HepG2 (cell line): ENCODE data around the gene ENTREP3. TPM values are rescaled to one million over a fixed set of nuclear protein-coding genes. Genes with fewer than 3 reads are reported as not detected.

Source experiments
- ASH2L ChIP-seq: fragments of 300-600, 200-600 bp; sonication (generic); IDR thresholded peaks from 2 replicates; pipeline ENCODE4 v1.7.0; 2017; ENCODE audit warnings: low read depth, mild to moderate bottlenecking, moderate library complexity, mixed read lengths, low read length; ENCODE audit not compliant: insufficient read length
- ATF2 ChIP-seq: sonication (generic); formaldehyde crosslinking; IDR thresholded peaks from 2 replicates; pipeline ENCODE4 v1.4.0; 2020; ENCODE audit warnings: missing genetic modification reagents
- BRF2 ChIP-seq: sonication (generic); formaldehyde crosslinking; IDR thresholded peaks from 2 replicates; pipeline ENCODE4 v1.8.1; 2022; ENCODE audit warnings: mild to moderate bottlenecking, missing genetic modification reagents
- CCAR2 ChIP-seq: fragments of 200-400 bp; formaldehyde crosslinking; optimal IDR thresholded peaks from 2 replicates; pipeline ENCODE3; 2018; ENCODE audit warnings: low read depth, mild to moderate bottlenecking, low read length, moderate library complexity
- FLYWCH1 ChIP-seq: sonication (generic); formaldehyde crosslinking; IDR thresholded peaks from 2 replicates; pipeline ENCODE4 v1.8.1; 2023; ENCODE audit warnings: mild to moderate bottlenecking, missing genetic modification reagents
- FOXJ3 ChIP-seq: sonication (generic); formaldehyde crosslinking; IDR thresholded peaks from 2 replicates; pipeline ENCODE4 v1.4.0; 2020; ENCODE audit warnings: missing genetic modification reagents, mild to moderate bottlenecking, borderline replicate concordance
- GZF1 ChIP-seq: sonication (generic); formaldehyde crosslinking; IDR thresholded peaks from 2 replicates; pipeline ENCODE4 v1.5.1; 2020; ENCODE audit warnings: mild to moderate bottlenecking, missing genetic modification reagents
- IRF9 ChIP-seq: sonication (generic); formaldehyde crosslinking; IDR thresholded peaks from 2 replicates; pipeline ENCODE4 v1.8.0; 2022; ENCODE audit warnings: missing genetic modification reagents, mild to moderate bottlenecking, borderline replicate concordance
- KDM1A ChIP-seq: IDR thresholded peaks from 2 replicates; pipeline ENCODE4 v1.6.1; 2016; ENCODE audit warnings: missing compliant biosample characterization
- MNT ChIP-seq: fragments of 450-650 bp; IDR thresholded peaks from 2 replicates; pipeline ENCODE4 v1.6.1; 2016
- PHF21A ChIP-seq: sonication (generic); formaldehyde crosslinking; IDR thresholded peaks from 2 replicates; pipeline ENCODE4 v1.5.0; 2020; ENCODE audit warnings: mild to moderate bottlenecking, missing genetic modification reagents
- PHF5A ChIP-seq: IDR thresholded peaks from one replicate; pipeline ENCODE4 v1.6.1; 2018; ENCODE audit warnings: low read depth, missing genetic modification reagents; ENCODE audit not compliant: unreplicated experiment
- RAD21 ChIP-seq: fragments of 450-650 bp; formaldehyde crosslinking; IDR thresholded peaks from 2 replicates; pipeline ENCODE4 v1.5.0; 2020; ENCODE audit warnings: mild to moderate bottlenecking
- SMAD1 ChIP-seq: sonication (generic); formaldehyde crosslinking; IDR thresholded peaks from 2 replicates; pipeline ENCODE4 v1.4.0; 2020; ENCODE audit warnings: missing genetic modification reagents, low read depth, mild to moderate bottlenecking, borderline replicate concordance
- TMF1 ChIP-seq: sonication (generic); formaldehyde crosslinking; IDR thresholded peaks from 2 replicates; pipeline ENCODE4 v1.8.1; 2022; ENCODE audit warnings: low read depth, missing genetic modification reagents
- ZBTB14 ChIP-seq: sonication (generic); formaldehyde crosslinking; IDR thresholded peaks from 2 replicates; pipeline ENCODE4 v1.4.0; 2020; ENCODE audit warnings: missing genetic modification reagents
- ZBTB20 ChIP-seq: sonication (generic); formaldehyde crosslinking; IDR thresholded peaks from 2 replicates; pipeline ENCODE4 v1.8.1; 2023; ENCODE audit warnings: missing genetic modification reagents, low read depth, mild to moderate bottlenecking, borderline replicate concordance
- ZNF775 ChIP-seq: sonication (generic); formaldehyde crosslinking; IDR thresholded peaks from 2 replicates; pipeline ENCODE4 v1.4.0; 2020; ENCODE audit warnings: missing genetic modification reagents, mild to moderate bottlenecking, moderate library complexity, borderline replicate concordance
- ZNF792 ChIP-seq: IDR thresholded peaks from 2 replicates; pipeline ENCODE4 v1.6.1; 2016
- ZSCAN21 ChIP-seq: sonication (generic); formaldehyde crosslinking; IDR thresholded peaks from 2 replicates; pipeline ENCODE4 v1.8.0; 2022; ENCODE audit warnings: mild to moderate bottlenecking, missing genetic modification reagents, moderate library complexity, borderline replicate concordance
- polyA plus RNA-seq, 8 experiments: library from polyadenylated mRNA; depleted of rRNA in 3 of 8; stranded (reverse) in 7 of 8; unstranded in 1 of 8; fragments of >200 nt; fragmentation: Illumina TruSeq in 4 of 8; extraction: Trizol in 4 of 8; gene quantifications; 2 replicates each; pipeline versions ENCODE4 v1.2.1 to v1.2.3, GENCODE V29; 2011 to 2016; ENCODE audit warnings: low read depth in 4 of 8, missing spikeins in 1 of 8, mixed read lengths in 1 of 8; ENCODE audit not compliant: insufficient read depth in 1 of 8
- total RNA-seq, 5 experiments: library from RNA; depleted of rRNA; stranded (reverse); fragments of >200 nt; fragmentation: Illumina TruSeq; extraction: Trizol; gene quantifications; 2 replicates each; pipeline ENCODE4 v1.2.3, GENCODE V29; 2016; ENCODE audit warnings: low read depth in 1 of 5

The ENTREP3 gene
- total and polyA plus RNA-seq, 2 of the 13 experiments (the other 11 are each of a cell fraction or from before 2014, with no cell fraction given) = 4.1 to 9.9 TPM

- TF ChIP-seq MNT = peak; percentile 91
- TF ChIP-seq ZNF792 (CRISPR knock-in tag) = peak; percentile 60; the same call in 1 of the 2 replicates
- peak; percentile 70; the same call in 1 of the 2 replicates for TF ChIP-seq PHF21A
- TF ChIP-seq ATF2 = peak; percentile 61; the same call in 1 of the 2 replicates
- TF ChIP-seq BRF2 (CRISPR knock-in tag) = peak; percentile 72
- TF ChIP-seq ASH2L = peak; percentile 58
- TF ChIP-seq SMAD1 (CRISPR knock-in tag) = 0 out of 2 replicates have a peak, but pooled peaks have one; percentile 42
- TF ChIP-seq GZF1 (CRISPR knock-in tag) = 0 out of 2 replicates have a peak, but pooled peaks have one; percentile 74
- TF ChIP-seq IRF9 = peak; percentile 78; the same call in 1 of the 2 replicates
- TF ChIP-seq PHF5A = peak; percentile 90
- TF ChIP-seq TMF1 (CRISPR knock-in tag) = no peak; the same call in 1 of the 2 replicates
- peak; percentile 54; the same call in 1 of the 2 replicates for TF ChIP-seq FOXJ3
- TF ChIP-seq FLYWCH1 (CRISPR knock-in tag) = no peak
- TF ChIP-seq ZNF775 = peak; percentile 79; the same call in 1 of the 2 replicates
- no peak for TF ChIP-seq KDM1A (CRISPR knock-in tag)
- TF ChIP-seq CCAR2 = no peak
- TF ChIP-seq ZBTB20 (CRISPR knock-in tag) = peak; percentile 67; the same call in 1 of the 2 replicates
- no peak for TF ChIP-seq ZBTB14 (CRISPR knock-in tag)
- peak; percentile 8; the same call in 1 of the 2 replicates for TF ChIP-seq RAD21 (CRISPR knock-in tag)
- peak; percentile 78; the same call in 1 of the 2 replicates for TF ChIP-seq ZSCAN21 (CRISPR knock-in tag)
These were observed 6.8 kb upstream of the ENTREP3 start, which contains the start of gene SCAMP3 (continued) for GRCh38 chr1:155261852-155262673.
